ENCODE measurements around the gene ACSL3.
"Not testable (repeated sequence)": the region's sequence is repeated elsewhere in the genome, so short reads cannot be mapped to it uniquely, and the experiment has no call there.

Gene ACSL3

GRCh38 chr2:222915092-222915957 lies 54.5 kb downstream of the ACSL3 start:
- DNase-seq: no peak

GRCh38 chr2:222916229-222917197 lies 55.7 kb downstream of the ACSL3 start:
- DNase-seq: no peak

- DNase-seq: not testable (repeated sequence)
These were observed 56.4 kb downstream of the ACSL3 start for GRCh38 chr2:222917212-222917611.

GRCh38 chr2:222919841-222920526 lies 59.1 kb downstream of the ACSL3 start:
- DNase-seq: no peak

GRCh38 chr2:222920657-222921186 lies 59.9 kb downstream of the ACSL3 start:
- DNase-seq: no peak

- no peak for DNase-seq
These were observed 61.4 kb downstream of the ACSL3 start for GRCh38 chr2:222922019-222922800.

GRCh38 chr2:222926915-222927314 lies 66.1 kb downstream of the ACSL3 start:
- no peak for DNase-seq

- no peak for DNase-seq
These were observed 66.8 kb downstream of the ACSL3 start for GRCh38 chr2:222927600-222927999.

- no peak for DNase-seq
These were observed 67.5 kb downstream of the ACSL3 start for GRCh38 chr2:222928335-222928734.

GRCh38 chr2:222930862-222931261 lies 70.0 kb downstream of the ACSL3 start:
- no peak for DNase-seq

- DNase-seq: no peak
These were observed 70.8 kb downstream of the ACSL3 start for GRCh38 chr2:222931659-222932058.

- no peak for DNase-seq
These were observed 72.6 kb downstream of the ACSL3 start for GRCh38 chr2:222933458-222933857.

- DNase-seq: no peak
These were observed 75.0 kb downstream of the ACSL3 start for GRCh38 chr2:222935688-222936298.

GRCh38 chr2:222936705-222937104 lies 75.9 kb downstream of the ACSL3 start:
- DNase-seq: no peak

- DNase-seq: no peak
These were observed 77.5 kb downstream of the ACSL3 start for GRCh38 chr2:222938327-222938726.

GRCh38 chr2:222939208-222939856 lies 78.5 kb downstream of the ACSL3 start:
- DNase-seq: peak; percentile 78

- DNase-seq: no peak
These were observed 79.1 kb downstream of the ACSL3 start for GRCh38 chr2:222939979-222940378.

- DNase-seq: no peak
These were observed 80.7 kb downstream of the ACSL3 start for GRCh38 chr2:222941510-222942032.

GRCh38 chr2:222942561-222942960 lies 81.7 kb downstream of the ACSL3 start:
- no peak for DNase-seq

- DNase-seq: no peak
These were observed 82.1 kb downstream of the ACSL3 start for GRCh38 chr2:222942977-222943376.

- DNase-seq: no peak
These were observed 83.0 kb downstream of the ACSL3 start for GRCh38 chr2:222943820-222944219.
